Hepatocyte (in vitro differentiated cells): ENCODE results near the gene OLFM2.

ENCODE experiments used
- CTCF ChIP-seq: fragments of 200-600 bp; sonication (generic); IDR thresholded peaks from 2 replicates; pipeline ENCODE4 v1.5.1; 2016; ENCODE audit warnings: antibody characterized with exemption, mild to moderate bottlenecking; ENCODE audit not compliant: poor library complexity
- EZH2phosphoT487 ChIP-seq: fragments of 200-600 bp; sonication (generic); IDR thresholded peaks from one replicate; pipeline ENCODE4 v1.6.1; 2018; ENCODE audit warnings: antibody characterized with exemption, mild to moderate bottlenecking, low read depth, moderate library complexity; ENCODE audit not compliant: unreplicated experiment, severe bottlenecking

GRCh38 chr19:9848762-9849161, 87.6 kb downstream of the OLFM2 start:
- TF ChIP-seq CTCF = no peak
- no peak for TF ChIP-seq EZH2phosphoT487
